ENCODE results near the gene ZFAND6. TPM values are rescaled to one million over a fixed set of nuclear protein-coding genes. Genes with fewer than 3 reads are reported as not detected.

The ZFAND6 gene
- total RNA-seq, 1 donor from 2014 or later, result 73.1 TPM

- Mint-ChIP-seq H3K4me1 (ENCODE audit: low read depth) (no peaks in the 10 kb centered on the region), H3K27ac (no peak overlapping the region), H3K9me3 (ENCODE audit: low read depth) (no peaks in the 10 kb centered on the region), H3K36me3 (ENCODE audit: insufficient read depth) (no peaks in the 10 kb centered on the region), H3K27me3 (no peaks in the 10 kb centered on the region), H3K4me3 (ENCODE audit: low read depth) (no peak overlapping the region)
- no peak for TF ChIP-seq CTCF (IDR thresholded peaks at IDR 0.05; ENCODE audit: unreplicated experiment)
- no peak for DNase-seq (ENCODE audit: low spot score, unreplicated experiment)
These were observed 32.7 kb upstream of the ZFAND6 start for GRCh38 chr15:80026754-80027153.

- Mint-ChIP-seq H3K4me1 (ENCODE audit: low read depth) (peaks cover 2% of the 10 kb centered on the region), H3K4me3 (ENCODE audit: low read depth) (no peak overlapping the region), H3K27me3 (no peaks in the 10 kb centered on the region), H3K27ac (no peak overlapping the region), H3K36me3 (ENCODE audit: insufficient read depth) (no peaks in the 10 kb centered on the region), H3K9me3 (ENCODE audit: low read depth) (no peaks in the 10 kb centered on the region)
- TF ChIP-seq CTCF (IDR thresholded peaks at IDR 0.05; ENCODE audit: unreplicated experiment), result no peak
- no peak for DNase-seq (ENCODE audit: low spot score, unreplicated experiment)
These were observed 30.5 kb upstream of the ZFAND6 start for GRCh38 chr15:80028937-80029336.

- Mint-ChIP-seq H3K36me3 (ENCODE audit: insufficient read depth) (no peaks in the 10 kb centered on the region), H3K9me3 (ENCODE audit: low read depth) (no peaks in the 10 kb centered on the region), H3K27ac (no peak overlapping the region), H3K27me3 (peaks cover 2% of the 10 kb centered on the region), H3K4me3 (ENCODE audit: low read depth) (no peak overlapping the region), H3K4me1 (ENCODE audit: low read depth) (peaks cover 2% of the 10 kb centered on the region)
- no peak for DNase-seq (ENCODE audit: low spot score, unreplicated experiment)
- TF ChIP-seq CTCF (IDR thresholded peaks at IDR 0.05; ENCODE audit: unreplicated experiment), result no peak
These were observed 27.6 kb upstream of the ZFAND6 start for GRCh38 chr15:80031841-80032240.

- Mint-ChIP-seq H3K4me1 (ENCODE audit: low read depth) (peaks cover 2% of the 10 kb centered on the region), H3K4me3 (ENCODE audit: low read depth) (no peak overlapping the region), H3K27ac (peak overlapping the region; percentile 17), H3K36me3 (ENCODE audit: insufficient read depth) (no peaks in the 10 kb centered on the region), H3K9me3 (ENCODE audit: low read depth) (peaks cover 4% of the 10 kb centered on the region), H3K27me3 (peaks cover 2% of the 10 kb centered on the region)
- DNase-seq (ENCODE audit: low spot score, unreplicated experiment), result no peak
- no peak for TF ChIP-seq CTCF (IDR thresholded peaks at IDR 0.05; ENCODE audit: unreplicated experiment)
These were observed 24.8 kb upstream of the ZFAND6 start for GRCh38 chr15:80034629-80035028.

- DNase-seq (ENCODE audit: low spot score, unreplicated experiment), result no peak
- H3K4me1 Mint-ChIP-seq (ENCODE audit: low read depth), result peaks cover 2% of the 10 kb centered on the region
- TF ChIP-seq CTCF (IDR thresholded peaks at IDR 0.05; ENCODE audit: unreplicated experiment), result no peak
- no peaks in the 10 kb centered on the region for H3K36me3 Mint-ChIP-seq (ENCODE audit: insufficient read depth)
- H3K27me3 Mint-ChIP-seq, result peaks cover 2% of the 10 kb centered on the region
- H3K9me3 Mint-ChIP-seq (ENCODE audit: low read depth), result peaks cover 4% of the 10 kb centered on the region
- no peak overlapping the region for H3K4me3 Mint-ChIP-seq (ENCODE audit: low read depth)
- no peak overlapping the region for H3K27ac Mint-ChIP-seq
These were observed 23.4 kb upstream of the ZFAND6 start for GRCh38 chr15:80036071-80036470.
